Large intestine (tissue), 3 donors: ENCODE results near the gene TTC39C. TPM values are rescaled to one million over a fixed set of nuclear protein-coding genes. Genes with fewer than 3 reads are reported as not detected.
"Not testable (repeated sequence)": the region's sequence is repeated elsewhere in the genome, so short reads cannot be mapped to it uniquely, and the experiment has no call there.

ENCODE experiments used
- DNase-seq, 2 donors: peaks; one replicate each; pipeline versions ENCODE4 v3.0.0 to v3.0.0-alpha.2; 2013
- H3K27ac ChIP-seq: one replicate; pipeline ENCODE4 v1.5.1; 2013; ENCODE audit warnings: low read length
- H3K27me3 ChIP-seq: 2 replicates; pipeline ENCODE4 v1.6.1; 2013; ENCODE audit warnings: low read length; ENCODE audit not compliant: control insufficient read depth, insufficient read depth
- H3K36me3 ChIP-seq: 2 replicates; pipeline ENCODE4 v1.6.1; 2013; ENCODE audit warnings: low read length; ENCODE audit not compliant: control insufficient read depth, insufficient read depth
- H3K4me1 ChIP-seq: one replicate; pipeline ENCODE4 v1.6.1; 2013; ENCODE audit warnings: low read length; ENCODE audit not compliant: control insufficient read depth, insufficient read depth
- H3K4me3 ChIP-seq: one replicate; pipeline ENCODE4 v1.5.1; 2013; ENCODE audit warnings: low read length
- H3K9me3 ChIP-seq: one replicate; pipeline ENCODE4 v1.6.1; 2013; ENCODE audit warnings: mild to moderate bottlenecking, low read depth, low read length, moderate library complexity; ENCODE audit not compliant: control insufficient read depth
- WGBS: methylation state at CpG from one replicate; pipeline ENCODE4 v1.1.5; 2013; ENCODE audit warnings: low lambda C conversion rate; ENCODE audit not compliant: insufficient coverage; 5-methylcytosine and 5-hydroxymethylcytosine counted together
- polyA plus RNA-seq: library from polyadenylated mRNA; unstranded; fragments of 120-200 nt; gene quantifications from one replicate; pipeline ENCODE4 v1.2.1, GENCODE V29; 2013

Gene TTC39C
- polyA plus RNA-seq, 1 donor: 11.2 TPM

GRCh38 chr18:24054130-24054529 lies 39.6 kb downstream of the TTC39C start:
- Histone ChIP-seq H3K9me3 (no peaks in the 10 kb centered on the region), H3K4me1 (peaks cover 4% of the 10 kb centered on the region), H3K27me3 (no peaks in the 10 kb centered on the region), H3K4me3 (no peak overlapping the region), H3K27ac (no peak overlapping the region), H3K36me3 (no peaks in the 10 kb centered on the region)
- 100% methylated on average over 2 of the region's 4 CpGs for WGBS
- DNase-seq: no peak

GRCh38 chr18:24055009-24055804 lies 40.7 kb downstream of the TTC39C start:
- Histone ChIP-seq H3K27ac (no peak overlapping the region), H3K27me3 (no peaks in the 10 kb centered on the region), H3K9me3 (no peaks in the 10 kb centered on the region), H3K4me1 (peaks cover 4% of the 10 kb centered on the region), H3K4me3 (no peak overlapping the region), H3K36me3 (no peaks in the 10 kb centered on the region)
- WGBS: 67% methylated on average over 1 of the region's 3 CpGs
- DNase-seq: no peak

GRCh38 chr18:24055878-24056277 lies 41.3 kb downstream of the TTC39C start:
- WGBS: 75% methylated on average over 1 of the region's 2 CpGs
- Histone ChIP-seq H3K9me3 (no peaks in the 10 kb centered on the region), H3K36me3 (no peaks in the 10 kb centered on the region), H3K4me3 (no peak overlapping the region), H3K4me1 (peaks cover 4% of the 10 kb centered on the region), H3K27ac (no peak overlapping the region), H3K27me3 (no peaks in the 10 kb centered on the region)
- DNase-seq: no peak

GRCh38 chr18:24056506-24056905 lies 42.0 kb downstream of the TTC39C start:
- DNase-seq: no peak
- H3K27ac ChIP-seq: no peak overlapping the region
- H3K27me3 ChIP-seq: no peaks in the 10 kb centered on the region
- H3K4me3 ChIP-seq: no peak overlapping the region
- H3K36me3 ChIP-seq: no peaks in the 10 kb centered on the region
- H3K4me1 ChIP-seq: no peaks in the 10 kb centered on the region
- WGBS: no CpG with 5 or more reads among the region's 2 CpGs
- no peaks in the 10 kb centered on the region for H3K9me3 ChIP-seq

- no peaks in the 10 kb centered on the region for H3K36me3 ChIP-seq
- no peak overlapping the region for H3K27ac ChIP-seq
- H3K27me3 ChIP-seq: no peaks in the 10 kb centered on the region
- DNase-seq: no peak
- no peak overlapping the region for H3K4me3 ChIP-seq
- no peaks in the 10 kb centered on the region for H3K4me1 ChIP-seq
- WGBS: no CpG with 5 or more reads among the region's 1 CpG
- H3K9me3 ChIP-seq: no peaks in the 10 kb centered on the region
These were observed 43.2 kb downstream of the TTC39C start for GRCh38 chr18:24057804-24058203.

GRCh38 chr18:24059385-24059784 lies 44.8 kb downstream of the TTC39C start:
- 100% methylated on average over 1 of the region's 4 CpGs for WGBS

GRCh38 chr18:24060644-24061043 lies 46.1 kb downstream of the TTC39C start:
- no peaks in the 10 kb centered on the region for H3K36me3 ChIP-seq
- H3K27me3 ChIP-seq: no peaks in the 10 kb centered on the region
- 67% methylated on average over 1 of the region's 2 CpGs for WGBS
- no peaks in the 10 kb centered on the region for H3K4me1 ChIP-seq
- DNase-seq: no peak
- H3K27ac ChIP-seq: no peak overlapping the region
- no peaks in the 10 kb centered on the region for H3K9me3 ChIP-seq
- no peak overlapping the region for H3K4me3 ChIP-seq

More at GRCh38 chr18:24059385-24059784, 44.8 kb downstream of the TTC39C start:
- not testable (repeated sequence) for DNase-seq, H3K4me3 ChIP-seq, H3K4me1 ChIP-seq, H3K9me3 ChIP-seq, H3K36me3 ChIP-seq, H3K27me3 ChIP-seq, H3K27ac ChIP-seq

- WGBS: no CpG with 5 or more reads among the region's 4 CpGs
- H3K4me3 ChIP-seq: no peak overlapping the region
- H3K27me3 ChIP-seq: no peaks in the 10 kb centered on the region
- no peaks in the 10 kb centered on the region for H3K9me3 ChIP-seq
- DNase-seq: no peak
- H3K27ac ChIP-seq: no peak overlapping the region
- no peaks in the 10 kb centered on the region for H3K36me3 ChIP-seq
- no peaks in the 10 kb centered on the region for H3K4me1 ChIP-seq
These were observed 48.7 kb downstream of the TTC39C start for GRCh38 chr18:24063121-24063731.

- Histone ChIP-seq H3K27me3 (no peaks in the 10 kb centered on the region), H3K9me3 (no peaks in the 10 kb centered on the region), H3K27ac (no peak overlapping the region), H3K4me3 (no peak overlapping the region), H3K36me3 (no peaks in the 10 kb centered on the region), H3K4me1 (no peaks in the 10 kb centered on the region)
- no peak for DNase-seq
- 71% methylated on average over 1 of the region's 8 CpGs for WGBS
These were observed 50.0 kb downstream of the TTC39C start for GRCh38 chr18:24064391-24065100.

- WGBS: 100% methylated on average over 2 of the region's 2 CpGs
- Histone ChIP-seq H3K27ac (no peak overlapping the region), H3K9me3 (no peaks in the 10 kb centered on the region), H3K36me3 (no peaks in the 10 kb centered on the region), H3K4me1 (no peaks in the 10 kb centered on the region), H3K27me3 (no peaks in the 10 kb centered on the region), H3K4me3 (no peak overlapping the region)
- DNase-seq: no peak
These were observed 51.4 kb downstream of the TTC39C start for GRCh38 chr18:24065906-24066305.
